Measurements from ENCODE around the gene RINL.
"Not testable (repeated sequence)": the region's sequence is repeated elsewhere in the genome, so short reads cannot be mapped to it uniquely, and the experiment has no call there.

Gene RINL

GRCh38 chr19:38839816-38840582 lies 38.1 kb downstream of the RINL start:
- no peak for DNase-seq (ENCODE audit: low read depth)
- no peak overlapping the region for H3K4me3 ChIP-seq (ENCODE audit: low read depth, low read length)

GRCh38 chr19:38838986-38839761 lies 38.9 kb downstream of the RINL start:
- H3K4me3 ChIP-seq (ENCODE audit: low read depth, low read length): no peak overlapping the region
- no peak for DNase-seq (ENCODE audit: low read depth)

DNA sequence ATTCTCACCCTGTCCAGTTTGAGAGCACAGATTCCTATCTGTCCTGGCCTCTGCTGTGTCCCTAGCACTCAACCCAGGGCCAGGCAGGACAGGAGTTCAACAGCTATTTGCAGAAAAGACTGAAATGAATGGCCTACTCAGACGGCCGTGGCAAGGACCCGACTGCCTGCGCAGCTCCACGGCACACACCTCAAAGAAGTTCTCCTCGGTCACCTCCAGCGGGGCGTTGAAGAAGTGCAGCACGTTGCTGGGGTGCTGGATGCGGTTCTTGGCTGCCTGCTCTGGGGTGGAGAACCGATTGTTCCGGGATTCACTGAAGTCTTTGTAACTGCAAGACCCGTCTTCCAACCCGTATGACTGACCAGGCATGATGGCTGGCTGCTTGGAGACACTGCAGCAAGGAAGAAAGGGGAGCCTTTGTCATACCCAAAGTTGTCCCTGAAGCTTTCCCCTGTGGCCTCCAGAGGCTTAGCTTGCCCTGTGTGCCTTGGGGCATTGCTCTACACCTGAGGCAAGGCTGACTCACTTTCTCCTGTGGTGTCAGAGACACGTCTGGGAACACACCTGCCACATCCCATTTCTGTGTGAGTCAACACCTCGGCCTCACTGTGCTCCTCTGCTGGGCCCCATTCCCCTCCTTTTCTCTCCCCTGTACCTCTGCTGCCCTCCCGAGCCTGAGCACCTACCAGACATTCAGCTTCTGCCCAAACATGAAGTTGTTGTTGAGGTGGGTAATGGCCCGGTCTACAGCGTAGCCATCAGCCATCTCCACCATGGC lies 39.7 kb downstream of the RINL start:
- no peak for DNase-seq (ENCODE audit: low read depth)
- no peak overlapping the region for H3K4me3 ChIP-seq (ENCODE audit: low read depth, low read length)

GRCh38 chr19:38837656-38838121 lies 40.4 kb downstream of the RINL start:
- no peak for DNase-seq (ENCODE audit: low read depth)
- H3K4me3 ChIP-seq (ENCODE audit: low read depth, low read length): no peak overlapping the region

DNA sequence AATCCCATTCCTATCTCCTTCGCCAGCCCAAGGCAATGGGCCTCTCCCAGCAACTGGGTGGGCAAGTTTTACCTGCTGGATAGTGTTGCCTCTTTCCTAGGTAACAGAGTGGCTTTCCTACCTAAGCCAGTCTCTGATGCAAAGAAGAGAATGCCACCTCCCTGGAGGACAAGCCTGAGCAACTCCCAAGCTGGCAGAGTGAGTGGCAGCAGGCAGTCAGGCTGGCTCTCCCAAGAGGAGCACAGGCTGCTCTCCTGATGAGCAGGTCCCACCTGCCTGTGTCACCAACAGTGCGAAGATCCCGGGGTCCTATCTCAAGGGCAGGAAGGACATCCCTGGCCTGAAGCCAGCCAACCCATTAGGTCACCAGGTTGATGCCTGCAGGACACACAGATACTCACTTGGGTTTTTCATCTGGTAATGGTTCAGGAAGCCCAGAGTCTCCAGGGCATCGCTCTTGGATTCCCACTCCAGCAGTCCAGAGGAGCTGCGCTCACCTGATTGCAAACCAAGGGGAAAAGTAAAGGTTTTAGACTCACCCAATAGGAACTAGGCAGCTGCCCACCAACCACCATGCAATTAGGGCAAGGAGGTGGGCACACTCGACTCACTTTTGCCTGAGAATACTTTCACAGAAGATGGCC lies 41.0 kb downstream of the RINL start:
- no peak for DNase-seq (ENCODE audit: low read depth)
- no peak overlapping the region for H3K4me3 ChIP-seq (ENCODE audit: low read depth, low read length)

GRCh38 chr19:38836159-38836982 lies 41.7 kb downstream of the RINL start:
- no peak overlapping the region for H3K4me3 ChIP-seq (ENCODE audit: low read depth, low read length)
- no peak for DNase-seq (ENCODE audit: low read depth)

GRCh38 chr19:38834590-38834989 lies 43.5 kb downstream of the RINL start:
- DNase-seq (ENCODE audit: low read depth): no peak
- H3K4me3 ChIP-seq (ENCODE audit: low read depth, low read length): no peak overlapping the region

DNA sequence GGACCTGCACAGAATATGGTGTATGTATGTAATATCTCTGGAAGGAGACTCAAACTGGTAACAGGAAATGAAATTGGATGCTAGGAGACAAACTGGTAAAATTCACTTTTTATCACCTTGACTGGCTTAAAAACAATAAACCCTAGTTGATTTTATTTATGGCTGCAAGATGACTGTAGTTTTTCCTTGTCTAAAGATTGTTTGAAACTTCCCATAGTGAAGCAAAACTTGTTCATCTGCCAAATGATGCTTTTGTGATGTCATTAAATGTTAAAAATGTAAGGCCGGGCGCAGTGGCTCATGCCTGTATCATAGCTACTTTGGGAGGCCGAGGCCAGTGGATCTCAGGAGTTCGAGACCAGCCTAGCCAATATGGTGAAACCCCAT lies 44.0 kb downstream of the RINL start:
- H3K4me3 ChIP-seq (ENCODE audit: low read depth, low read length): no peak overlapping the region
- DNase-seq (ENCODE audit: low read depth): no peak

DNA sequence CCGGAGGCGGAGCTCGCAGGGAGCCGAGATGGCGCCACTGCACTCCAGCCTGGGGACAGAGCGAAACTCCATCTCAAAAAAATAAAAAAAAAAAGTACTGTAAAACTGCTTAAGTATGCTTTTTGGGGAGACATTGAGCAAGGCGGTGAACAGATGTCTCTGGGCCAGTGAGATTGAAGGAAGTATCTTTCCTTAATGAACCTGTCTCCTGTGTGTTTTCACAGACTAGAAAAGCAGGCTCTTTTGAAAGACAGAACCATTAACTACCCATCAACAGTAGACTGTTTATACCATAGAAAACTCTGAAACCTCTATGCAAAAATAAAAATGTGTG lies 45.0 kb downstream of the RINL start:
- H3K4me3 ChIP-seq (ENCODE audit: low read depth, low read length): no peak overlapping the region
- DNase-seq (ENCODE audit: low read depth): no peak

DNA sequence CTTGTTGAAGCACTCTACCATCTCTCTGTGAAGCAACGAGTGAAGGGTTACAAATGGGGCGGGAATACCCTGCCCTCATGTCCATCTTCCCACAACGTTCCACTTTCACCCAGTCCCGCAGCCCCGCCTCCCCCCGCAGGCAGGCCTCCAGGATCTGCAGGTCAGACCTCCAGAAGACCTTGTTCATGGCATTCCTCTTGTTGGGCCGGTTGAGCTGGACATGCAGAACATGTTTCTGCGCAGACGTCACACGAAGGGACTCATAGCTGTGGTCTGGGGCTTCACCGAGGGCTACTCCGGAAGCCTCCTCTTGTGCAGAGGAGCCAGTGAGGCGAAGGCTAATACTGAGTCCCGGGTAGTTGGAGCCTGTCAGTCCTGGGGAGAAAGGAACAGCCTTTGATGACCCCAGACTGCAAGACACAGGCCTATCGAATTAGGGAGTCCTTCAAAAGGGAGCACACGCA lies 46.9 kb downstream of the RINL start:
- peak overlapping the region; percentile 67 for H3K4me3 ChIP-seq (ENCODE audit: low read depth, low read length)
- DNase-seq (ENCODE audit: low read depth): peak; percentile 74

DNA sequence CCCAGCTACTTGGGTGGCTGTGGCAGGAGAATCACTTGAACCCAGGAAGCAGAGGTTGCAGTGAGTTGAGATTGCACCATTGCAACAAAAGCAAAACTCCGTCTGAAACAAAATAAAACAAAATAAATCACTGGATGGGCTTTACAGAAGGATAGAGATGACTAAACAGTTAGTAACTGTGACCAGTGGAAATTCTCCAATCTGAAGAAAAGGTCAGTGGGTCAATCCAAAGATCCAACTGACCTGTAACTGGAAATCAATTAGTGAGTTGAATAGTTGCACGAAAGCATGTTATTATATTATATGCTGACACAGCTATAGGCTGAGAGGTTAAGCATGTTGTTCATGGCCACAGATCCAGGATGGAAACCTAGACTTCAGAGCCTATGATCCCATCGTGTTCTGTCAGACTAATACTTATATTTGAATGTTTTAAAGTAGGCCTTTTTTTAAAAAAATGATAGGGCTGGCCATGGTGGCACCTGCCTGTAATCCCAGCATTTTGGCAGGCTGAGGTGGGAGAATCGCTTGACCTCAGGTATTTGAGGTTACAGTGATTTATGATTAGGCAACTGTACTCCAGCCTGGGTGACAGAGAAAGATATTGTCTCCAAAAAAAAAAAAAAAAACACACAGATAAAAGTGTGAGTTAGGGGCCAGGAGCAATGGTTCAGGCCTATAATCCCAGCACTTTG lies 47.9 kb downstream of the RINL start:
- no peak overlapping the region for H3K4me3 ChIP-seq (ENCODE audit: low read depth, low read length)

DNA sequence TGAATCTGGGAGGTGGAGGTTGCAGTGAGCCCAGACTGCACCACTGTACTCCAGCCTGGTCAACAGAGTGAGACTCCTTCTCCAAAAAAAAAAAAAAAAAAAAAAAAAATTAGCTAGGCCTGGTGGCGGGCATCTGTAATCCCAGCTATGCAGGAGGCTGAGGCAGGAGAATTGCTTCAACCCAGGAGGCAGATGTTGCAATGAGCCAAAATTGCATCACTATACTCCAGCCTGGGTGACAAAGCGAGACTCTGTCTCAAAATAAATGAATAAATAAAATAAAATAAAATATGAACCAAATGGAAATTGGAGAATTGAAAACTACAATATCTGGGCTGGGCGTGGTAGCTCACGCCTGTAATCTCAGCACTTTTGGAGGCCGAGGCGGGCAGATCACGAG lies 48.9 kb downstream of the RINL start:
- not testable (repeated sequence) for H3K4me3 ChIP-seq (ENCODE audit: low read depth, low read length); DNase-seq (ENCODE audit: low read depth)

More for the DNA sequence above, 47.9 kb downstream of the RINL start:
- no peak for DNase-seq (ENCODE audit: low read depth)

- no peak overlapping the region for H3K4me3 ChIP-seq (ENCODE audit: low read depth, low read length)
- DNase-seq (ENCODE audit: low read depth): no peak
These were observed 51.1 kb downstream of the RINL start for GRCh38 chr19:38826856-38827551.

DNA sequence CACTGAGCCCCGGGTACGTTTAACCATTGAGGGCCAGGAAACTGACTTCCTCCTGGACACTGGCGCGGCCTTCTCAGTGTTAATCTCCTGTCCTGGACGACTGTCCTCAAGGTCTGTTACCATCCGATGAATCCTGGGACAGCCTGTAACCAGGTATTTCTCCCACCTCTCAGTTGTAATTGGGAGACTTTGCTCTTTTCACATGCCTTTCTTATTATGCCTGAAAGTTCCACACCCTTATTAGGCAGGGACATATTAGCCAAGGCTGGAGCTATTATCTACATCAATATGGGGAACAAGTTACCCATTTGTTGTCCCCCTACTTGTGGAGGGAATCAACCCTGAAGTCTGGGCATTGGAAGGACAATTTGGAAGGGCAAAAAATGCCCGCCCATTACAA lies 52.1 kb downstream of the RINL start:
- DNase-seq (ENCODE audit: low read depth); H3K4me3 ChIP-seq (ENCODE audit: low read depth, low read length): not testable (repeated sequence)

- DNase-seq (ENCODE audit: low read depth); H3K4me3 ChIP-seq (ENCODE audit: low read depth, low read length): not testable (repeated sequence)
These were observed 56.7 kb downstream of the RINL start for GRCh38 chr19:38821230-38821825.

GRCh38 chr19:38819231-38819920 lies 58.7 kb downstream of the RINL start:
- no peak for DNase-seq (ENCODE audit: low read depth)
- no peak overlapping the region for H3K4me3 ChIP-seq (ENCODE audit: low read depth, low read length)
